ENCODE measurements around the gene FSTL4. TPM values are rescaled to one million over a fixed set of nuclear protein-coding genes. Genes with fewer than 3 reads are reported as not detected.

FSTL4 gene
- total RNA-seq, 4 donors from 2014 or later = 0.27 to 1.6 (median 0.35) TPM; not detected in 1

DNA sequence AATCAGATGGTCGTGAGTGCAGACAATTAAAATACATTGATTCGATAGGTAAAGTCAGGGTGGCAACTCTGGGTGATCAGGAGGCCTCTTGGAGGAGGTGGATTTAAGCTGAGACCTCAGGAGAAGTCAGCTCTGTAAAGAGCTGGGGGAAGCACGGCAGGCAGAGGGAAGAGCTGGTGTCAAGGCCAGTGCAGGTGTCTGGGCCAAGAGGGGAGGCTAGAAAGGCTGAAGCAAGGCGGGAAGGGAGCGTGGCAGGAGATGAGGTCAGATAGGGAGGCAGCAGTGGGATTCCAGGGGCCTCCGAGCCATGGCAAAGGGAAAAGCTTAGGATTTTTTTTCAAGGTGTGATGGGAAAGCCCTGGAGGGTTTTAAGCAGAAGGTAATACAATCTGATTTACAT is 178.7 kb downstream of the FSTL4 start:
- Histone ChIP-seq H3K4me1 (no peaks in the 10 kb centered on the region), H3K27ac (no peak overlapping the region), H3K27me3 (no peaks in the 10 kb centered on the region), H3K36me3 (no peaks in the 10 kb centered on the region), H3K9me3 (no peaks in the 10 kb centered on the region), H3K4me3 (no peak overlapping the region)
- no peak for DNase-seq
- TF ChIP-seq, protein P1, sequence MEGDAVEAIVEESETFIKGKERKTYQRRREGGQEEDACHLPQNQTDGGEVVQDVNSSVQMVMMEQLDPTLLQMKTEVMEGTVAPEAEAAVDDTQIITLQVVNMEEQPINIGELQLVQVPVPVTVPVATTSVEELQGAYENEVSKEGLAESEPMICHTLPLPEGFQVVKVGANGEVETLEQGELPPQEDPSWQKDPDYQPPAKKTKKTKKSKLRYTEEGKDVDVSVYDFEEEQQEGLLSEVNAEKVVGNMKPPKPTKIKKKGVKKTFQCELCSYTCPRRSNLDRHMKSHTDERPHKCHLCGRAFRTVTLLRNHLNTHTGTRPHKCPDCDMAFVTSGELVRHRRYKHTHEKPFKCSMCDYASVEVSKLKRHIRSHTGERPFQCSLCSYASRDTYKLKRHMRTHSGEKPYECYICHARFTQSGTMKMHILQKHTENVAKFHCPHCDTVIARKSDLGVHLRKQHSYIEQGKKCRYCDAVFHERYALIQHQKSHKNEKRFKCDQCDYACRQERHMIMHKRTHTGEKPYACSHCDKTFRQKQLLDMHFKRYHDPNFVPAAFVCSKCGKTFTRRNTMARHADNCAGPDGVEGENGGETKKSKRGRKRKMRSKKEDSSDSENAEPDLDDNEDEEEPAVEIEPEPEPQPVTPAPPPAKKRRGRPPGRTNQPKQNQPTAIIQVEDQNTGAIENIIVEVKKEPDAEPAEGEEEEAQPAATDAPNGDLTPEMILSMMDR (IDR thresholded peaks at IDR 0.05) = no peak
- TF ChIP-seq POLR2A (IDR thresholded peaks at IDR 0.05) = no peak

DNA sequence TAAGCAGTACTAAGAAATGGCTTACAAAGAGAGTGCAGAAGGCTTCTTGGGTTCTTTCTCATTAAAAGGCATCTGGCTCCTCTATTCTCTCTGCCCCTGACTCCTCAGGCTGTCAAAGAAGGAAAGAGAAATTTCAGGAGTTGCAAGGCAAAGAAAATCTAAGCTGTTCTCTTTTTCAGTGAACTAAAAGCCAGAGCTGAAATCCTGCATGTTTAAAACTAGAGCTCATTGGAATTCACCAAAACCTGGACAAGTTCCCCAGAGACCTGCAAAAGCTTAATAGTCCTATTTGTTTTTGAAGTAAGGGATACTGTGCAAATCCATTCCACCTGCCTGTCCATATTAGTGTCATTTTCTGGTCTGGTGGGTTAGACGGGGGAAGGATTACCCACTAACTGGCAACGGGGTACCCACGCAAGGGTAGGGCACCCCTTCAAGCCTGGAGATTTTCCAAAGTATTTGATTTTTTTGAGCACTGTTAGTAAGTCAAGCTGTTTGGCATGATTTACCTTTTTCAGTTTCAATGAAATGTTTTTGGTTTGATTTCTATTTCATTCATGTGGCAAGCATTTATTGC is 179.3 kb downstream of the FSTL4 start:
- no peak overlapping the region for H3K4me3 ChIP-seq
- TF ChIP-seq POLR2A (IDR thresholded peaks at IDR 0.05) = no peak
- TF ChIP-seq, protein P1 (IDR thresholded peaks at IDR 0.05) = no peak
- DNase-seq = no peak
- H3K9me3 ChIP-seq = no peaks in the 10 kb centered on the region
- no peaks in the 10 kb centered on the region for H3K27me3 ChIP-seq
- H3K36me3 ChIP-seq = no peaks in the 10 kb centered on the region
- no peaks in the 10 kb centered on the region for H3K4me1 ChIP-seq
- no peak overlapping the region for H3K27ac ChIP-seq

DNA sequence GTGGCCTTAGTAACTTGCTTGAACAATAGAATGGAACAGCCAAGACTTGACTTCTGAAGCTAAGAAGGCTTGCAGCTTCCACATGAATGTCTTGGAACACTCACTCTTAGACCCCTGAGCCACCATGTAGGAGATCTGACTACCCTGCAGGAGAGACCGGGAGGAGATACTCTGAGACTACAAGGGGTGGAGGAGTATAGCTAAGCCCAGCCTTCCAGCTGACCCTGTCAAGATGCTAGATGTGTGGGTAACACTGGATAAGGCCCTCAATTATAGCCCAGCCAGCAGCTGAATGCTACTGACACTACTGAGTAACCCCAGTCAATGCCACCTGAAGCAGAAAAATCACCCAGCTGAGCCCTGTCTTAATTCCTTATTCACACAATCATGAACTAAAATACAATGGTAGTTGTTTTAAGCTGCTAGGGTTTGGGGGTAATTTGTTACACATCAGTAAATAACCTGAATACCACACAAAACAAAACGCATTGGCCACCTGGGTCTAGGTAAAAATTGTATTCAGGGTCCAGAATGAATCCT is 180.9 kb downstream of the FSTL4 start:
- no peaks in the 10 kb centered on the region for H3K4me1 ChIP-seq
- H3K9me3 ChIP-seq = no peaks in the 10 kb centered on the region
- TF ChIP-seq, protein P1 (IDR thresholded peaks at IDR 0.05) = no peak
- no peak for TF ChIP-seq POLR2A (IDR thresholded peaks at IDR 0.05)
- H3K4me3 ChIP-seq = no peak overlapping the region
- no peaks in the 10 kb centered on the region for H3K36me3 ChIP-seq
- H3K27me3 ChIP-seq = no peaks in the 10 kb centered on the region
- no peak overlapping the region for H3K27ac ChIP-seq
- DNase-seq = no peak

DNA sequence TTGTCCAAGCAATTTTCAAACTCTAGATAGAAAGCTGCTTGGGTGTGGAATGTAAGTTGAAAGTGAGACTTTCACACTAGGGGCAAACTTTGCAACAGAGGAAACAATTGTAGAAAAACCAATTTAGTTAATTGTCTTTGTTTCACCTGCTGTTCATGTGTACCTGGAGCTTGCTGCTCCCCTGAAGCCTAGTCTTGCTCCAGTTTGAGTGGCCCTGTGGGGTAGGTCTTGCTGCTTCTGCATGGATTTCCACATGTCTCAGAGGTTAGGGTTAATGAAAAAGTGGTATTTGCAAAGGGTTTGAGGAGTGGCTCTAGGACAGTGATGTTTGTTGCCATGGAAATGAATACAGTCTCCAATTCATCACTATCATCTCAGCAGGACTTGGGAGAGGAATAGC is 182.2 kb downstream of the FSTL4 start:
- DNase-seq = no peak
- H3K27ac ChIP-seq = no peak overlapping the region
- H3K4me1 ChIP-seq = no peaks in the 10 kb centered on the region
- no peaks in the 10 kb centered on the region for H3K9me3 ChIP-seq
- no peaks in the 10 kb centered on the region for H3K27me3 ChIP-seq
- H3K36me3 ChIP-seq = no peaks in the 10 kb centered on the region
- H3K4me3 ChIP-seq = no peak overlapping the region
- TF ChIP-seq, protein P1 (IDR thresholded peaks at IDR 0.05) = no peak
- TF ChIP-seq POLR2A (IDR thresholded peaks at IDR 0.05) = no peak

DNA sequence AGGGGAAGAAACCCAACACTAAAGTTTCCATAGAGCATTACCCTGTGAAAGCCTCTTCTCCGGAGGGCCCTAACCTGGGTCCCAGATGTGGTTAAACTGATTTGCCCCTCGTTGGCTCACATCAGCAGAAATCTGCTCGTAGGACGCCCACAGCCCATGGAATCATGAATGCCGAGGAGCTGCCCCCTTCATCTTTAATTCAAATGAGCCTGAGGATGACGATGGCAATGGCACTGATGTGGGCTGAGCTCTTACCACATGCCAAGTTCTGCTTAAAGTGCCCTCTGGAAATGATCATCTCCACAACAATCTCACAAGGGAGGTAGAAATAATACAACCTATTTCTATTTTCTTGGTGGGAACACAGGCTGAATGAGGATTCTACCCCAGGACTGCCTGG is 183.3 kb downstream of the FSTL4 start:
- Histone ChIP-seq H3K4me1 (no peaks in the 10 kb centered on the region), H3K27ac (no peak overlapping the region), H3K36me3 (no peaks in the 10 kb centered on the region), H3K9me3 (no peaks in the 10 kb centered on the region), H3K4me3 (no peak overlapping the region), H3K27me3 (no peaks in the 10 kb centered on the region)
- TF ChIP-seq, protein P1 (IDR thresholded peaks at IDR 0.05) = no peak
- TF ChIP-seq POLR2A (IDR thresholded peaks at IDR 0.05) = no peak
- DNase-seq = no peak

Data from Peyer's patch (tissue), 4 donors.